HepG2 (cell line): ENCODE results near the gene FBXL7. TPM values are rescaled to one million over a fixed set of nuclear protein-coding genes. Genes with fewer than 3 reads are reported as not detected.

Source experiments
- ATAC-seq: fragments of 200-7000 bp; cut with Tn5 transposase; 3 replicates; pipeline ENCODE4 v1.9.1; 2020; ENCODE audit warnings: mild to moderate bottlenecking, moderate library complexity
- BruUV-seq: library from RNA; stranded (reverse); fragments of 400-500 nt; replicated peaks from 2 replicates; lab custom pipeline; 2021; lab: Mats Ljungman, UMichigan
- CTCF ChIA-PET: fragments of 300-600 bp; formaldehyde crosslinking; extraction: SDS; loops from one replicate; lab custom pipeline; 2021; ENCODE audit warnings: low total read pairs, inconsistent platforms, low intra/inter-chr PET ratio; lab: Yijun Ruan, JAX
- POLR2A ChIA-PET: fragments of 350-600 bp; sonication (Branson Sonifier 250); formaldehyde crosslinking; loops from one replicate; lab custom pipeline; 2020; ENCODE audit warnings: antibody characterized with exemption, inconsistent platforms; lab: Yijun Ruan, JAX
- DNase-seq: peaks from one replicate; pipeline ENCODE4 v3.0.0-alpha.2; 2015; ENCODE audit warnings: low spot score
- FAIRE-seq: peaks from 3 replicates; lab custom pipeline; 2011; peaks lifted over from hg19 to GRCh38; lab: Jason Lieb, UNC
- H2AFZ ChIP-seq: one replicate; pipeline ENCODE4 v1.6.1; 2011; ENCODE audit warnings: low read length, inconsistent platforms
- H3K27ac ChIP-seq: fragments of 300-600 bp; 3 replicates; pipeline ENCODE4 v1.8.0; 2011; ENCODE audit warnings: mixed run types, mild to moderate bottlenecking, mixed read lengths, low read length, inconsistent platforms; ENCODE audit not compliant: insufficient read depth; ENCODE audit errors: extremely low read length
- H3K27me3 ChIP-seq, 2 experiments: fragments of 200-600 bp in 1 of 2; 2 replicates in 1 of 2; 3 replicates in 1 of 2; pipeline versions ENCODE4 v1.6.0 to v1.8.0; 2011; ENCODE audit warnings: low read length in 2 of 2, mild to moderate bottlenecking in 2 of 2, moderate library complexity in 2 of 2, inconsistent platforms in 1 of 2; ENCODE audit not compliant: insufficient read depth in 2 of 2, control insufficient read depth in 1 of 2
- H3K36me3 ChIP-seq, 2 experiments: fragments of 200-600 bp in 1 of 2; replicated peaks in 1 of 2; 2 replicates in 1 of 2; 3 replicates in 1 of 2; pipeline versions ENCODE4 v1.5.1 to v1.8.0; 2011; ENCODE audit warnings: low read length in 2 of 2, inconsistent platforms in 1 of 2; ENCODE audit not compliant: insufficient read depth in 2 of 2, control insufficient read depth in 1 of 2
- H3K4me1 ChIP-seq: 2 replicates; pipeline ENCODE4 v1.5.1; 2012; ENCODE audit warnings: low read length, inconsistent platforms; ENCODE audit not compliant: insufficient read depth
- H3K4me2 ChIP-seq: 2 replicates; pipeline ENCODE4 v1.6.0; 2011; ENCODE audit warnings: low read depth, low read length, inconsistent platforms
- H3K4me3 ChIP-seq, 3 experiments: fragments of 200-600 bp in 1 of 3; sonication (generic), shearing (Covaris generic) in 1 of 3; replicated peaks in 1 of 3; 2 replicates each; pipeline ENCODE4 v1.5.1; 2011 to 2016; ENCODE audit warnings: low read length in 3 of 3, inconsistent platforms in 2 of 3, low read depth in 2 of 3, mild to moderate bottlenecking in 2 of 3, control low read depth in 1 of 3, mixed read lengths in 1 of 3; ENCODE audit not compliant: insufficient read depth in 1 of 3
- H3K79me2 ChIP-seq: one replicate; pipeline ENCODE4 v1.6.1; 2011; ENCODE audit warnings: low read length, inconsistent platforms; ENCODE audit not compliant: insufficient read depth
- H3K9ac ChIP-seq: 2 replicates; pipeline ENCODE4 v1.6.0; 2011; ENCODE audit warnings: mild to moderate bottlenecking, low read depth, low read length, inconsistent platforms; ENCODE audit not compliant: insufficient read depth
- H3K9me3 ChIP-seq: 2 replicates; pipeline ENCODE4 v1.5.1; 2012; ENCODE audit warnings: mild to moderate bottlenecking, low read length
- H4K20me1 ChIP-seq: 2 replicates; pipeline ENCODE4 v1.6.0; 2011; ENCODE audit warnings: inconsistent platforms, mild to moderate bottlenecking, low read length, moderate library complexity; ENCODE audit not compliant: insufficient read depth
- BHLHE40 ChIP-seq: IDR thresholded peaks from 2 replicates; pipeline ENCODE4 v1.6.1; 2011; ENCODE audit warnings: low read length, improper control_type of control experiment
- FLYWCH1 ChIP-seq: sonication (generic); formaldehyde crosslinking; IDR thresholded peaks from 2 replicates; pipeline ENCODE4 v1.8.1; 2023; ENCODE audit warnings: mild to moderate bottlenecking, missing genetic modification reagents
- HOXA7 ChIP-seq: sonication (generic); formaldehyde crosslinking; IDR thresholded peaks from 2 replicates; pipeline ENCODE4 v1.8.1; 2022; ENCODE audit warnings: mild to moderate bottlenecking, missing genetic modification reagents, moderate library complexity
- ISX ChIP-seq: sonication (generic); formaldehyde crosslinking; conservative IDR thresholded peaks from 2 replicates; pipeline ENCODE4 v1.5.0; 2020; ENCODE audit warnings: missing genetic modification reagents
- KDM3A ChIP-seq: IDR thresholded peaks from 2 replicates; pipeline ENCODE4 v1.6.1; 2018; ENCODE audit warnings: low read depth, missing compliant biosample characterization
- KDM4B ChIP-seq: sonication (generic); formaldehyde crosslinking; IDR thresholded peaks from 2 replicates; pipeline ENCODE4 v1.4.0; 2020; ENCODE audit warnings: missing genetic modification reagents
- RCOR2 ChIP-seq: IDR thresholded peaks from 2 replicates; pipeline ENCODE4 v1.6.1; 2016; ENCODE audit warnings: missing biosample characterization, missing genetic modification reagents
- SMAD1 ChIP-seq: sonication (generic); formaldehyde crosslinking; IDR thresholded peaks from 2 replicates; pipeline ENCODE4 v1.4.0; 2020; ENCODE audit warnings: missing genetic modification reagents, low read depth, mild to moderate bottlenecking, borderline replicate concordance
- SRY ChIP-seq: sonication (generic); formaldehyde crosslinking; IDR thresholded peaks from 2 replicates; pipeline ENCODE4 v1.8.0; 2022; ENCODE audit warnings: mild to moderate bottlenecking, missing genetic modification reagents
- ZFP62 ChIP-seq: sonication (generic); formaldehyde crosslinking; IDR thresholded peaks from 2 replicates; pipeline ENCODE4 v1.4.0; 2020; ENCODE audit warnings: missing genetic modification reagents
- ZMYM2 ChIP-seq: sonication (generic); formaldehyde crosslinking; IDR thresholded peaks from 2 replicates; pipeline ENCODE4 v1.8.0; 2022; ENCODE audit warnings: mild to moderate bottlenecking, missing genetic modification reagents
- ZNF264 ChIP-seq: sonication (generic); formaldehyde crosslinking; IDR thresholded peaks from 2 replicates; pipeline ENCODE4 v1.4.0; 2020; ENCODE audit warnings: missing genetic modification reagents
- ZNF383 ChIP-seq: sonication (generic); formaldehyde crosslinking; IDR thresholded peaks from 2 replicates; pipeline ENCODE4 v1.4.0; 2020; ENCODE audit warnings: missing genetic modification reagents, mild to moderate bottlenecking, borderline replicate concordance
- ZNF768 ChIP-seq: sonication (generic); formaldehyde crosslinking; IDR thresholded peaks from 2 replicates; pipeline ENCODE4 v1.4.0; 2020; ENCODE audit warnings: missing genetic modification reagents
- ZNF878 ChIP-seq: sonication (generic); formaldehyde crosslinking; IDR thresholded peaks from 2 replicates; pipeline ENCODE4 v1.8.1; 2023; ENCODE audit warnings: mild to moderate bottlenecking, missing genetic modification reagents, moderate library complexity
- WGBS: methylation state at CpG from one replicate; pipeline ENCODE4 v1.1.6; 2017; ENCODE audit warnings: low lambda C conversion rate; 5-methylcytosine and 5-hydroxymethylcytosine counted together
- in situ Hi-C: cut with HindIII; loops from 2 replicates; pipeline ENCODE4 v1.10.0; 2017; ENCODE audit warnings: low pct_unique_long_range_greater_than_20kb; ENCODE audit not compliant: extremely low pct_ligation_motif_present
- intact Hi-C: fragments of 100-400 bp; cut with micrococcal nuclease; formaldehyde crosslinking; loops from one replicate; pipeline ENCODE4 v1.10.0; 2022; ENCODE audit not compliant: unreplicated experiment
- polyA plus RNA-seq, 8 experiments: library from polyadenylated mRNA; depleted of rRNA in 3 of 8; stranded (reverse) in 7 of 8; unstranded in 1 of 8; fragments of >200 nt; fragmentation: Illumina TruSeq in 4 of 8; extraction: Trizol in 4 of 8; gene quantifications; 2 replicates each; pipeline versions ENCODE4 v1.2.1 to v1.2.3, GENCODE V29; 2011 to 2016; ENCODE audit warnings: low read depth in 4 of 8, missing spikeins in 1 of 8, mixed read lengths in 1 of 8; ENCODE audit not compliant: insufficient read depth in 1 of 8
- total RNA-seq, 5 experiments: library from RNA; depleted of rRNA; stranded (reverse); fragments of >200 nt; fragmentation: Illumina TruSeq; extraction: Trizol; gene quantifications; 2 replicates each; pipeline ENCODE4 v1.2.3, GENCODE V29; 2016; ENCODE audit warnings: low read depth in 1 of 5
- TF ChIP-seq, protein P1 (sequence below): sonication (generic); formaldehyde crosslinking; IDR thresholded peaks from 2 replicates; pipeline ENCODE4 v1.5.0; 2020; ENCODE audit warnings: mild to moderate bottlenecking, missing genetic modification reagents
- TF ChIP-seq, protein P2 (sequence below): sonication (generic); formaldehyde crosslinking; IDR thresholded peaks from 2 replicates; pipeline ENCODE4 v1.5.0; 2020; ENCODE audit warnings: mild to moderate bottlenecking, missing genetic modification reagents
- TF ChIP-seq, protein P3 (sequence below): sonication (generic); formaldehyde crosslinking; IDR thresholded peaks from 2 replicates; pipeline ENCODE4 v1.8.1; 2023; ENCODE audit warnings: mild to moderate bottlenecking, inconsistent platforms, moderate library complexity, missing genetic modification reagents, borderline replicate concordance
- TF ChIP-seq, protein P4 (sequence below): IDR thresholded peaks from 2 replicates; pipeline ENCODE4 v1.6.1; 2016

FBXL7 gene
- total and polyA plus RNA-seq, 2 of the 13 experiments (the other 11 are each of a cell fraction or from before 2014, with no cell fraction given), result 0.07 TPM; not detected in 1

DNA sequence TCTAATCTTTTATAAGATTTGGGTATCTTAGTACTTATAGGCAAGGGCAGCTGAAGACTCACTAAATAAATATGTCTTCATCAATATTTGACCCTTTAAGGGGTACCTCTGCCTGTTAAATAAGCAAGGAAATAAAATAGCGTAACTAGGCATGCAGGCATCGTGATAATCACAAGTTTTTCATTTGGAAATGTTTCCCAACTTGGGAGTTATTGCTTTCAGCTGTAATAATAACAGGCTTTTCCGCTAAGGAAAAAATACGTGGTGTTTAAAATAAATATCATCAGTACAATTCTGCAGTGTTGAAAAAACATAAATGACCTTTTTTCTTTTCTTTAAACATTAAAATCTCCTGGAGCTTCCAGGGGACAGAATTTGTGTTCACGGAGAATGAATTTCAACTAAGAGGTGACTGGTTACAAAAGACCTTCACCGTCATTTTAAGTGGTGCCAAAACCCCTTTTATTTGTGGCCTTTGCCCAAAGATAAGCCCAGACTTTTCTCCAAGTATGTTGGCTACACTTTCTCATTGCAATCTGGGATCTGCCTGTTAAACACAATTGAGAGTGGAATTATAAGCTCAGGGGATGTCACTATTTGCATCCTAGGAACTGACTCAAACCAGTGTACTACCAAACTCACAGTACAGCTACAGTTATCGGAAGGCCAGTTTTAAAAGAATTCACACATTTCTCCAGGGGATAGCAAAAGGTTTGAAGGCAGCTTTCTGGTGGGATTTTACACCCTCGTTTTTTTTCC, 218.6 kb downstream of the FBXL7 start:
- Histone ChIP-seq H3K4me2 (no peak overlapping the region), H3K4me3 (no peak overlapping the region), H3K27ac (no peak overlapping the region), H4K20me1 (no peaks in the 10 kb centered on the region), H3K4me1 (no peaks in the 10 kb centered on the region), H3K79me2 (no peaks in the 10 kb centered on the region), H2AFZ (no peak overlapping the region), H3K9ac (no peak overlapping the region), H3K27me3 (no peaks in the 10 kb centered on the region), H3K9me3 (no peaks in the 10 kb centered on the region), H3K36me3 (no peaks in the 10 kb centered on the region)
- intact Hi-C loops, result no loop called here
- BruUV-seq, result no TSS peak
- WGBS, result 1% methylated on average over 8 of the region's 8 CpGs
- no peak for TF ChIP-seq KDM4B (CRISPR knock-in tag)
- TF ChIP-seq, protein P1, sequence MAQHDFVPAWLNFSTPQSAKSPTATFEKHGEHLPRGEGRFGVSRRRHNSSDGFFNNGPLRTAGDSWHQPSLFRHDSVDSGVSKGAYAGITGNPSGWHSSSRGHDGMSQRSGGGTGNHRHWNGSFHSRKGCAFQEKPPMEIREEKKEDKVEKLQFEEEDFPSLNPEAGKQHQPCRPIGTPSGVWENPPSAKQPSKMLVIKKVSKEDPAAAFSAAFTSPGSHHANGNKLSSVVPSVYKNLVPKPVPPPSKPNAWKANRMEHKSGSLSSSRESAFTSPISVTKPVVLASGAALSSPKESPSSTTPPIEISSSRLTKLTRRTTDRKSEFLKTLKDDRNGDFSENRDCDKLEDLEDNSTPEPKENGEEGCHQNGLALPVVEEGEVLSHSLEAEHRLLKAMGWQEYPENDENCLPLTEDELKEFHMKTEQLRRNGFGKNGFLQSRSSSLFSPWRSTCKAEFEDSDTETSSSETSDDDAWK (CRISPR knock-in tag), result no peak
- no peak for TF ChIP-seq KDM3A (CRISPR knock-in tag)
- TF ChIP-seq ZNF383, result no peak
- TF ChIP-seq ZNF768 (CRISPR knock-in tag), result no peak
- TF ChIP-seq FLYWCH1, result no peak
- no peak for TF ChIP-seq ISX (CRISPR knock-in tag)
- TF ChIP-seq, protein P2, sequence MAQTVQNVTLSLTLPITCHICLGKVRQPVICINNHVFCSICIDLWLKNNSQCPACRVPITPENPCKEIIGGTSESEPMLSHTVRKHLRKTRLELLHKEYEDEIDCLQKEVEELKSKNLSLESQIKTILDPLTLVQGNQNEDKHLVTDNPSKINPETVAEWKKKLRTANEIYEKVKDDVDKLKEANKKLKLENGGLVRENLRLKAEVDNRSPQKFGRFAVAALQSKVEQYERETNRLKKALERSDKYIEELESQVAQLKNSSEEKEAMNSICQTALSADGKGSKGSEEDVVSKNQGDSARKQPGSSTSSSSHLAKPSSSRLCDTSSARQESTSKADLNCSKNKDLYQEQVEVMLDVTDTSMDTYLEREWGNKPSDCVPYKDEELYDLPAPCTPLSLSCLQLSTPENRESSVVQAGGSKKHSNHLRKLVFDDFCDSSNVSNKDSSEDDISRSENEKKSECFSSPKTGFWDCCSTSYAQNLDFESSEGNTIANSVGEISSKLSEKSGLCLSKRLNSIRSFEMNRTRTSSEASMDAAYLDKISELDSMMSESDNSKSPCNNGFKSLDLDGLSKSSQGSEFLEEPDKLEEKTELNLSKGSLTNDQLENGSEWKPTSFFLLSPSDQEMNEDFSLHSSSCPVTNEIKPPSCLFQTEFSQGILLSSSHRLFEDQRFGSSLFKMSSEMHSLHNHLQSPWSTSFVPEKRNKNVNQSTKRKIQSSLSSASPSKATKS (CRISPR knock-in tag), result no peak
- no peak for TF ChIP-seq HOXA7 (CRISPR knock-in tag)
- TF ChIP-seq BHLHE40, result no peak
- no peak for TF ChIP-seq SMAD1 (CRISPR knock-in tag)
- TF ChIP-seq ZNF264 (CRISPR knock-in tag), result no peak
- TF ChIP-seq ZMYM2 (CRISPR knock-in tag), result no peak
- TF ChIP-seq, protein P3, sequence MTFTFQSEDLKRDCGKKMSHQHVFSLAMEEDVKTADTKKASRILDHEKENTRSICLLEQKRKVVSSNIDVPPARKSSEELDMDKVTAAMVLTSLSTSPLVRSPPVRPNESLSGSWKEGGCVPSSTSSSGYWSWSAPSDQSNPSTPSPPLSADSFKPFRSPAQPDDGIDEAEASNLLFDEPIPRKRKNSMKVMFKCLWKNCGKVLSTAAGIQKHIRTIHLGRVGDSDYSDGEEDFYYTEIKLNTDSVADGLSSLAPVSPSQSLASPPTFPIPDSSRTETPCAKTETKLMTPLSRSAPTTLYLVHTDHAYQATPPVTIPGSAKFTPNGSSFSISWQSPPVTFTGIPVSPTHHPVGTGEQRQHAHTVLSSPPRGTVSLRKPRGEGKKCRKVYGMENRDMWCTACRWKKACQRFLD (CRISPR knock-in tag), result no peak
- TF ChIP-seq, protein P4, sequence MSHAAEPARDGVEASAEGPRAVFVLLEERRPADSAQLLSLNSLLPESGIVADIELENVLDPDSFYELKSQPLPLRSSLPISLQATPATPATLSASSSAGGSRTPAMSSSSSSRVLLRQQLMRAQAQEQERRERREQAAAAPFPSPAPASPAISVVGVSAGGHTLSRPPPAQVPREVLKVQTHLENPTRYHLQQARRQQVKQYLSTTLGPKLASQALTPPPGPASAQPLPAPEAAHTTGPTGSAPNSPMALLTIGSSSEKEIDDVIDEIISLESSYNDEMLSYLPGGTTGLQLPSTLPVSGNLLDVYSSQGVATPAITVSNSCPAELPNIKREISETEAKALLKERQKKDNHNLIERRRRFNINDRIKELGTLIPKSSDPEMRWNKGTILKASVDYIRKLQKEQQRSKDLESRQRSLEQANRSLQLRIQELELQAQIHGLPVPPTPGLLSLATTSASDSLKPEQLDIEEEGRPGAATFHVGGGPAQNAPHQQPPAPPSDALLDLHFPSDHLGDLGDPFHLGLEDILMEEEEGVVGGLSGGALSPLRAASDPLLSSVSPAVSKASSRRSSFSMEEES (CRISPR knock-in tag), result no peak
- no peak for TF ChIP-seq ZNF878 (CRISPR knock-in tag)
- TF ChIP-seq RCOR2, result no peak
- TF ChIP-seq SRY (CRISPR knock-in tag), result no peak
- TF ChIP-seq ZFP62 (CRISPR knock-in tag), result no peak
- ChIA-PET POLR2A (no interaction called here), CTCF (no interaction called here)
- no peak for ATAC-seq
- DNase-seq, result no peak
- in situ Hi-C loops, result no loop called here
- FAIRE-seq, result no peak
